ENCODE measurements around the gene CEBPZ.

- TF ChIP-seq, protein P1, sequence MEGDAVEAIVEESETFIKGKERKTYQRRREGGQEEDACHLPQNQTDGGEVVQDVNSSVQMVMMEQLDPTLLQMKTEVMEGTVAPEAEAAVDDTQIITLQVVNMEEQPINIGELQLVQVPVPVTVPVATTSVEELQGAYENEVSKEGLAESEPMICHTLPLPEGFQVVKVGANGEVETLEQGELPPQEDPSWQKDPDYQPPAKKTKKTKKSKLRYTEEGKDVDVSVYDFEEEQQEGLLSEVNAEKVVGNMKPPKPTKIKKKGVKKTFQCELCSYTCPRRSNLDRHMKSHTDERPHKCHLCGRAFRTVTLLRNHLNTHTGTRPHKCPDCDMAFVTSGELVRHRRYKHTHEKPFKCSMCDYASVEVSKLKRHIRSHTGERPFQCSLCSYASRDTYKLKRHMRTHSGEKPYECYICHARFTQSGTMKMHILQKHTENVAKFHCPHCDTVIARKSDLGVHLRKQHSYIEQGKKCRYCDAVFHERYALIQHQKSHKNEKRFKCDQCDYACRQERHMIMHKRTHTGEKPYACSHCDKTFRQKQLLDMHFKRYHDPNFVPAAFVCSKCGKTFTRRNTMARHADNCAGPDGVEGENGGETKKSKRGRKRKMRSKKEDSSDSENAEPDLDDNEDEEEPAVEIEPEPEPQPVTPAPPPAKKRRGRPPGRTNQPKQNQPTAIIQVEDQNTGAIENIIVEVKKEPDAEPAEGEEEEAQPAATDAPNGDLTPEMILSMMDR (IDR thresholded peaks at IDR 0.05; ENCODE audit: borderline replicate concordance, extremely low read depth, low read length, poor library complexity, severe bottlenecking), result no peak
- TF ChIP-seq EZH2 (IDR thresholded peaks at IDR 0.05; ENCODE audit: borderline replicate concordance, low read depth, low read length, severe bottlenecking), result no peak
These were observed 936 bp upstream of the CEBPZ start for GRCh38 chr2:37232131-37232933.

Measured in DND-41 (cell line).